Measurements from ENCODE around the gene NACC1. TPM values are rescaled to one million over a fixed set of nuclear protein-coding genes. Genes with fewer than 3 reads are reported as not detected.
A peak's percentile ranks its signal among the peaks of the same experiment; 100 is the strongest.

Gene NACC1
- total and polyA plus RNA-seq, 2 of the 13 experiments (the other 11 are each of a cell fraction or from before 2014, with no cell fraction given), result 31.8 to 42.3 TPM

GRCh38 chr19:13163609-13164342 is 45.7 kb downstream of the NACC1 start:
- H3K27me3 ChIP-seq (ENCODE audit: control insufficient read depth in 1 of 2, insufficient read depth in 2 of 2, low read length in 2 of 2), result no peaks in the 10 kb centered on the region
- no peaks in the 10 kb centered on the region for H3K36me3 ChIP-seq (replicated peaks in 1 of 2; ENCODE audit: control insufficient read depth in 1 of 2, insufficient read depth in 2 of 2, low read length in 2 of 2)
- ChIA-PET POLR2A (interaction anchor here (0.6 to 10.2 kb wide), 22 partner anchors 7 to 891 kb away, joined by 3 to 108 read pairs (median 4); partner anchors contain the start of genes IER2, NACC1, STX10 and TRMT1), CTCF (ENCODE audit: low intra/inter-chr PET ratio, low total read pairs) (no interaction called here)
- FAIRE-seq, result no peak
- peaks cover 61% of the 10 kb centered on the region for H3K4me1 ChIP-seq (ENCODE audit: insufficient read depth, low read length)
- in situ Hi-C loops (cut with HindIII; ENCODE audit: extremely low pct_ligation_motif_present, low pct_unique_long_range_greater_than_20kb), result no loop called here
- no peak overlapping the region for H2AFZ ChIP-seq (ENCODE audit: low read length)
- H3K4me3 ChIP-seq (replicated peaks in 1 of 3; ENCODE audit: insufficient read depth in 1 of 3, low read depth in 2 of 3, low read length in 3 of 3), result peak overlapping the region; percentile 63 to 81 (median 64)
- BruUV-seq (replicated peaks), result no TSS peak
- peak; percentile 60 for DNase-seq (ENCODE audit: low spot score)
- H3K4me2 ChIP-seq (ENCODE audit: low read depth, low read length), result peak overlapping the region; percentile 100
- peak overlapping the region; percentile 99 for H3K27ac ChIP-seq (ENCODE audit: extremely low read length, insufficient read depth, low read length)
- no peaks in the 10 kb centered on the region for H4K20me1 ChIP-seq (ENCODE audit: insufficient read depth, low read length)
- peak overlapping the region; percentile 97 for H3K9ac ChIP-seq (ENCODE audit: insufficient read depth, low read depth, low read length)
- H3K79me2 ChIP-seq (ENCODE audit: insufficient read depth, low read length), result no peaks in the 10 kb centered on the region
- H3K9me3 ChIP-seq (ENCODE audit: low read length), result no peaks in the 10 kb centered on the region
- peak; percentile 28 for ATAC-seq
- WGBS (ENCODE audit: low lambda C conversion rate), result 0% methylated on average over 7 of the region's 20 CpGs
- intact Hi-C loops (cut with micrococcal nuclease; ENCODE audit: unreplicated experiment), result no loop called here
- TF ChIP-seq, protein P1, sequence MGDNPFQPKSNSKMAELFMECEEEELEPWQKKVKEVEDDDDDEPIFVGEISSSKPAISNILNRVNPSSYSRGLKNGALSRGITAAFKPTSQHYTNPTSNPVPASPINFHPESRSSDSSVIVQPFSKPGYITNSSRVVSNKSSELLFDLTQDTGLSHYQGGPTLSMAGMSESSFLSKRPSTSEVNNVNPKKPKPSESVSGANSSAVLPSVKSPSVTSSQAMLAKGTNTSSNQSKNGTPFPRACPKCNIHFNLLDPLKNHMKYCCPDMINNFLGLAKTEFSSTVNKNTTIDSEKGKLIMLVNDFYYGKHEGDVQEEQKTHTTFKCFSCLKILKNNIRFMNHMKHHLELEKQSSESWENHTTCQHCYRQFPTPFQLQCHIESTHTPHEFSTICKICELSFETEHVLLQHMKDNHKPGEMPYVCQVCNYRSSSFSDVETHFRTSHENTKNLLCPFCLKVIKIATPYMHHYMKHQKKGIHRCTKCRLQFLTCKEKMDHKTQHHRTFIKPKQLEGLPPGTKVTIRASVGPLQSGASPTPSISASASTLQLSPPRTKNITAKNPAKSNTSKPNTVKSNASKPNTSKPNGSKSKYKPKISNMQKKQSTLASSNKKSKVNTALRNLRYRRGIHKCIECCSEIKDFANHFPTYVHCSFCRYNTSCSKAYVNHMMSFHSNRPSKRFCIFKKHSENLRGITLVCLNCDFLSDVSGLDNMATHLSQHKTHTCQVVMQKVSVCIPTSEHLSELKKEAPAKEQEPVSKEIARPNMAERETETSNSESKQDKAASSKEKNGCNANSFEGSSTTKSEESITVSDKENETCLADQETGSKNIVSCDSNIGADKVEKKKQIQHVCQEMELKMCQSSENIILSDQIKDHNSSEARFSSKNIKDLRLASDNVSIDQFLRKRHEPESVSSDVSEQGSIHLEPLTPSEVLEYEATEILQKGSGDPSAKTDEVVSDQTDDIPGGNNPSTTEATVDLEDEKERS (CRISPR knock-in tag; IDR thresholded peaks at IDR 0.05), result no peak
- TF ChIP-seq SCMH1 (CRISPR knock-in tag; IDR thresholded peaks at IDR 0.05; ENCODE audit: borderline replicate concordance), result no peak
- 0 out of 2 replicates have a peak, but pooled peaks have one; percentile 15 for TF ChIP-seq GFI1 (CRISPR knock-in tag; IDR thresholded peaks at IDR 0.05; ENCODE audit: borderline replicate concordance)
- no peak for TF ChIP-seq ZNF75D (CRISPR knock-in tag; IDR thresholded peaks at IDR 0.05; ENCODE audit: borderline replicate concordance)
- TF ChIP-seq, protein P2, sequence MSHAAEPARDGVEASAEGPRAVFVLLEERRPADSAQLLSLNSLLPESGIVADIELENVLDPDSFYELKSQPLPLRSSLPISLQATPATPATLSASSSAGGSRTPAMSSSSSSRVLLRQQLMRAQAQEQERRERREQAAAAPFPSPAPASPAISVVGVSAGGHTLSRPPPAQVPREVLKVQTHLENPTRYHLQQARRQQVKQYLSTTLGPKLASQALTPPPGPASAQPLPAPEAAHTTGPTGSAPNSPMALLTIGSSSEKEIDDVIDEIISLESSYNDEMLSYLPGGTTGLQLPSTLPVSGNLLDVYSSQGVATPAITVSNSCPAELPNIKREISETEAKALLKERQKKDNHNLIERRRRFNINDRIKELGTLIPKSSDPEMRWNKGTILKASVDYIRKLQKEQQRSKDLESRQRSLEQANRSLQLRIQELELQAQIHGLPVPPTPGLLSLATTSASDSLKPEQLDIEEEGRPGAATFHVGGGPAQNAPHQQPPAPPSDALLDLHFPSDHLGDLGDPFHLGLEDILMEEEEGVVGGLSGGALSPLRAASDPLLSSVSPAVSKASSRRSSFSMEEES (CRISPR knock-in tag; IDR thresholded peaks at IDR 0.05), result no peak
- no peak for TF ChIP-seq TAF15 (IDR thresholded peaks at IDR 0.05; ENCODE audit: low read depth, low read length, poor library complexity, severe bottlenecking)
- TF ChIP-seq POLR2G (IDR thresholded peaks at IDR 0.05; ENCODE audit: low read depth, low read length), result peak; percentile 73
- peak; percentile 82 for TF ChIP-seq AGO2 (optimal IDR thresholded peaks at IDR 0.05; ENCODE audit: low read depth, low read length)
- TF ChIP-seq ZBTB7A (CRISPR knock-in tag; IDR thresholded peaks at IDR 0.05), result no peak
- TF ChIP-seq ZNF781 (CRISPR knock-in tag; IDR thresholded peaks at IDR 0.05; ENCODE audit: borderline replicate concordance, not compliant biosample characterization), result peak; percentile 71
- no peak for TF ChIP-seq RELA (CRISPR knock-in tag; IDR thresholded peaks at IDR 0.05)
- no peak for TF ChIP-seq ZNF691 (CRISPR knock-in tag; IDR thresholded peaks at IDR 0.05; ENCODE audit: borderline replicate concordance, low read depth)
- no peak for TF ChIP-seq SNAI1 (CRISPR knock-in tag; IDR thresholded peaks at IDR 0.05; ENCODE audit: borderline replicate concordance)
- no peak for TF ChIP-seq ZNF3 (CRISPR knock-in tag; IDR thresholded peaks at IDR 0.05)
- no peak for TF ChIP-seq ZSCAN29 (CRISPR knock-in tag; conservative IDR thresholded peaks at IDR 0.05)

All from HepG2 (cell line).